ENCODE data around the gene TAS2R39. TPM values are rescaled to one million over a fixed set of nuclear protein-coding genes. Genes with fewer than 3 reads are reported as not detected.

The TAS2R39 gene
- total and polyA plus RNA-seq, 4 donors: not detected

- no peak for TF ChIP-seq CTCF (IDR thresholded peaks at IDR 0.05; ENCODE audit: low read depth, low read length, missing input control)
- TF ChIP-seq, protein P1, sequence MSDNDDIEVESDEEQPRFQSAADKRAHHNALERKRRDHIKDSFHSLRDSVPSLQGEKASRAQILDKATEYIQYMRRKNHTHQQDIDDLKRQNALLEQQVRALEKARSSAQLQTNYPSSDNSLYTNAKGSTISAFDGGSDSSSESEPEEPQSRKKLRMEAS (IDR thresholded peaks at IDR 0.05): no peak
- no peak for TF ChIP-seq SP1 (IDR thresholded peaks at IDR 0.05)
Measured at GRCh38 chr7:143193880-143194279, 10.7 kb downstream of the TAS2R39 start (continued).

DNA sequence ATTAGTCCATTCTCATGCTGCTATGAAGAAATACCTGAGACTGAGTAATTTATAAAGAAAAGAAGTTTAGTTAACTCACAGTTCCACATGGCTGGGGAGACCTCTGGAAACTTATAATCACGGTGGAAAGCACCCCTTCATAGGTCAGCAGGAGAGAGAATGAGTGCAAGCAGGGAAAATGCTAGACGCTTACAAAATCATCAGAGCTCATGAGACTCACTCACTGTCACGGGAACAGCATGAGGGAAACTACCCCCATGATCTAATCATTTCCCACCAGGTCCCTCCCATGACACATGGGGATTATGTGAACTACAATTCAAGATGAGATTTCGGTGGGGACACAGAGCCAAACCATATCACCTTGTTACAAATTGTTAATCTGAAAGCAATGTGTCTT lies 15.8 kb downstream of the TAS2R39 start:
- 70% methylated on average over 4 of the region's 4 CpGs for WGBS
- Histone ChIP-seq H3K27ac (ENCODE audit: low read depth in 1 of 2, low read length in 2 of 2) (no peak overlapping the region), H3K4me1 (ENCODE audit: control insufficient read depth in 4 of 4, insufficient read depth in 4 of 4, low read length in 3 of 4) (no peaks in the 10 kb centered on the region), H3K36me3 (ENCODE audit: control insufficient read depth in 4 of 4, insufficient read depth in 3 of 4, low read depth in 1 of 4, low read length in 3 of 4) (no peaks in the 10 kb centered on the region), H3K9me3 (ENCODE audit: control insufficient read depth in 4 of 4, low read length in 3 of 4) (no peaks in the 10 kb centered on the region), H3K27me3 (ENCODE audit: control insufficient read depth in 4 of 4, insufficient read depth in 4 of 4, low read length in 3 of 4) (no peaks in the 10 kb centered on the region), H3K4me3 (ENCODE audit: low read depth in 1 of 3, low read length in 3 of 3) (no peak overlapping the region), H3K9ac (ENCODE audit: low read depth in 1 of 2, low read length in 2 of 2) (no peak overlapping the region)
- TF ChIP-seq FOXA1 (IDR thresholded peaks at IDR 0.05) (no peak), SP1 (IDR thresholded peaks at IDR 0.05) (no peak), NR2F2 (IDR thresholded peaks at IDR 0.05) (no peak), HNF4A (conservative IDR thresholded peaks at IDR 0.05) (no peak), GABPA (IDR thresholded peaks at IDR 0.05 in 1 of 2, conservative IDR thresholded peaks at IDR 0.05 in 1 of 2) (no peak), RAD21 (IDR thresholded peaks at IDR 0.05) (no peak), JUND (IDR thresholded peaks at IDR 0.05) (no peak)
- no peak for DNase-seq (ENCODE audit: low spot score)

DNA sequence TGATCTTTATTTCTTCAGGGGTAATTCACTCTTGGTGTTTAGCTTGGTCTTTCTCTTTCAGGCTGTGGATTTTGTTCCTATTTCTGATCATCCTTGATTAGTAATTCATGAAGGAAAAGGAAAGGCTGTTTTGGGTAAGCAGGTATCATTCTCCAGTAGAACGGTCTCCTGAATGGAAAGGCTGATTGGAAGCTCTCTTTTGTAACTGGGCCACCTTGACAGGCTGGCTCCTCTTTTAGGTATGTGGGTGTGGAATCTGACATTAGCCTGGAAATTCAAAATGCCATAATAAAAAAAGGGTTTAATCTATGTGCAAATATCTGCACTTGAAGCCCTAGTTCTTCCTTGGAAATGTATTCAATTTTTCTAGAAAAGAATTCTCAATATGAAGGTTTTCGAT lies 18.9 kb downstream of the TAS2R39 start:
- no peaks in the 10 kb centered on the region for H3K27me3 ChIP-seq (ENCODE audit: control insufficient read depth in 4 of 4, insufficient read depth in 4 of 4, low read length in 3 of 4)
- TF ChIP-seq JUND (IDR thresholded peaks at IDR 0.05) (no peak), FOXA2 (IDR thresholded peaks at IDR 0.05) (no peak), RXRA (IDR thresholded peaks at IDR 0.05) (no peak), HNF4G (IDR thresholded peaks at IDR 0.05) (no peak), YY1 (IDR thresholded peaks at IDR 0.05) (no peak), HNF4A (conservative IDR thresholded peaks at IDR 0.05) (no peak), TAF1 (conservative IDR thresholded peaks at IDR 0.05) (no peak), RAD21 (IDR thresholded peaks at IDR 0.05) (no peak), ZBTB33 (IDR thresholded peaks at IDR 0.05) (no peak), SP1 (IDR thresholded peaks at IDR 0.05) (no peak), ATF3 (IDR thresholded peaks at IDR 0.05) (no peak), EGR1 (IDR thresholded peaks at IDR 0.05; ENCODE audit: low read depth in 2 of 2) (no peak), CTCF (IDR thresholded peaks at IDR 0.05; ENCODE audit: low read depth, low read length, missing input control) (no peak), GABPA (IDR thresholded peaks at IDR 0.05 in 1 of 2, conservative IDR thresholded peaks at IDR 0.05 in 1 of 2) (no peak)
- TF ChIP-seq, protein P1 (IDR thresholded peaks at IDR 0.05): no peak
- no peak overlapping the region for H3K9ac ChIP-seq (ENCODE audit: low read depth in 1 of 2, low read length in 2 of 2)
- no peak for DNase-seq (ENCODE audit: low spot score)
- no peaks in the 10 kb centered on the region for H3K4me1 ChIP-seq (ENCODE audit: control insufficient read depth in 4 of 4, insufficient read depth in 4 of 4, low read length in 3 of 4)
- H3K9me3 ChIP-seq (ENCODE audit: control insufficient read depth in 4 of 4, low read length in 3 of 4): no peaks in the 10 kb centered on the region
- 91% methylated on average over 2 of the region's 2 CpGs for WGBS
- H3K4me3 ChIP-seq (ENCODE audit: low read depth in 1 of 3, low read length in 3 of 3): no peak overlapping the region
- no peaks in the 10 kb centered on the region for H3K36me3 ChIP-seq (ENCODE audit: control insufficient read depth in 4 of 4, insufficient read depth in 3 of 4, low read depth in 1 of 4, low read length in 3 of 4)
- H3K27ac ChIP-seq (ENCODE audit: low read depth in 1 of 2, low read length in 2 of 2): no peak overlapping the region
